Suprapubic skin (tissue), 3 donors: ENCODE data around the gene SPATA6L.

Experiments used
- CTCF ChIP-seq, 2 donors: fragments of 200-600 bp in 1 of 2; fragments of 450-650 bp in 1 of 2; sonication (generic) in 1 of 2; IDR thresholded peaks; one replicate each; pipeline ENCODE4 v1.5.1; 2016 to 2019; ENCODE audit warnings: antibody characterized with exemption in 2 of 2, mild to moderate bottlenecking in 1 of 2, moderate library complexity in 1 of 2
- EP300 ChIP-seq: sonication (generic); formaldehyde crosslinking; IDR thresholded peaks from one replicate; pipeline ENCODE4 v1.6.1; 2017; ENCODE audit warnings: antibody characterized with exemption
- POLR2A ChIP-seq, 2 donors: fragments of 450-650 bp; IDR thresholded peaks; one replicate each; pipeline ENCODE4 v1.6.1; 2017; ENCODE audit warnings: antibody characterized with exemption in 2 of 2, mild to moderate bottlenecking in 2 of 2, moderate library complexity in 2 of 2

GRCh38 chr9:4581035-4581760, 85.1 kb downstream of the SPATA6L start:
- no peak for TF ChIP-seq POLR2A (IDR thresholded peaks at IDR 0.05)
- TF ChIP-seq EP300: no peak
- TF ChIP-seq CTCF (IDR thresholded peaks at IDR 0.05): no peak
